ENCODE results near the gene GMPPB. TPM values are rescaled to one million over a fixed set of nuclear protein-coding genes. Genes with fewer than 3 reads are reported as not detected.

The GMPPB gene
- 14.9 to 22.0 TPM (median 20.4 TPM) in 5 replicates for total RNA-seq (2022; extraction: Qiagen RNA extraction)

GRCh38 chr3:49723628-49724551, at the start of gene GMPPB:
Gene GMPPB (minus strand): TSS chr3:49723951. CDS start chr3:49723726, 225 bp downstream.

DNA sequence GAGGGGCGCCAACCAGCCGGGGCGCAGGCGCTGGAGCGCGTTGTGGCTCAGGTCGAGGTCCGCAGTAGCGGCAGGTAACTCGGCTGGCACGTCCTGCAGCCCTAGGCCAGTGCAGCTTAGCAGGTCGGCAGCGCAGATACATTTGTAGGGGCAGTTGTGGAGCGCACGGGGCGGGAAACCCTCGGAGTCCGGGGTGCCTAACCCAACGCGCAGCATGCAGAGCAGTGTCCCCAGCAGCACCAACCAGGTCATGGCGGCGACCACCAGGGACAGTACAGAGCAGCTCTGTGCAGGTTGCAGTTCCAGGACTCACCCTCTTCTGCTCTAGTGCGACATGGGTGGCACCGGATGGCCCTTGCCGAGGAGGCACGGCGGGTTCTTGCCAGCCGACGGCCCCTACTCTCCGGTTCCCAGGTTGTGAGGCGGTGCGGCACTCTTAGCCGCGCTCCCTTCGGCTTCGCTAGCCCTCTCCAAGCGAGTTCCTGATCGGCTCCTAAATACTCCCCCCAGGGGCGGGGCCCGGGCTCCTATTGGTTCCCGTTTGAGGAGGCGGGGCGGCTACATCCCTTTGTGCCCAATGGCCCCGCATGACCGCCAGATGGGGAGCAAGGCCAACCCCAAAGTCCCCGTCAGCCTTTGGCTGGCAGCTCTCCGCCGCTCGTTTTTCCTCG, 4.4 kb downstream of the GMPPB start, which contains the start of gene AMIGO3:
TSS of gene AMIGO3 (minus strand) at position 471 of the 671 bp plus-strand sequence. CDS start at position 252, 219 bp downstream.

GRCh38 chr3:49689046-49689907, 34.5 kb downstream of the GMPPB start, which contains the start of the genes MST1 and RNF123:
Gene MST1 (minus strand): TSS chr3:49689474. CDS start chr3:49688691, 783 bp downstream.
Gene RNF123 (plus strand): TSS chr3:49689557. CDS start chr3:49691166, 1,609 bp downstream.

GRCh38 chr3:49673715-49674496, 49.8 kb downstream of the GMPPB start, which contains the start of gene APEH:
Gene APEH (plus strand): TSS chr3:49674351. CDS start chr3:49674402, 51 bp downstream.

Other genes starting within 250 kb of the GMPPB start
- 0.08 to 0.16 TPM (median 0.13 TPM) in 5 replicates for gene BSN, start 169.5 kb downstream of the GMPPB start, total RNA-seq (2022; extraction: Qiagen RNA extraction)
- 57.8 to 70.4 TPM (median 66.0 TPM) in 5 replicates for gene APEH, start 49.6 kb downstream of the GMPPB start, total RNA-seq (2022; extraction: Qiagen RNA extraction)
- 1.4 to 2.9 TPM (median 1.8 TPM) in 5 replicates for gene MST1, start 34.5 kb downstream of the GMPPB start, total RNA-seq (2022; extraction: Qiagen RNA extraction)
- 10.2 to 17.6 TPM (median 17.0 TPM) in 5 replicates for gene RNF123, start 34.4 kb downstream of the GMPPB start, total RNA-seq (2022; extraction: Qiagen RNA extraction)
- gene AMIGO3, start 4.3 kb downstream of the GMPPB start, total RNA-seq (2022; extraction: Qiagen RNA extraction), result 0.23 to 1.3 TPM (median 0.41 TPM) in 5 replicates
- 20.9 to 22.7 TPM (median 21.0 TPM) in 5 replicates for gene IP6K1, start 62.6 kb upstream of the GMPPB start, total RNA-seq (2022; extraction: Qiagen RNA extraction)
- 0.12 to 0.65 TPM (median 0.43 TPM) in 5 replicates for gene CDHR4, start 75.9 kb upstream of the GMPPB start, total RNA-seq (2022; extraction: Qiagen RNA extraction)
- gene INKA1, start 79.3 kb upstream of the GMPPB start, total RNA-seq (2022; extraction: Qiagen RNA extraction), result 1.6 to 2.3 TPM (median 2.1 TPM) in 5 replicates
- 0.38 to 0.74 TPM (median 0.64 TPM) in 5 replicates for gene UBA7, start 90.0 kb upstream of the GMPPB start, total RNA-seq (2022; extraction: Qiagen RNA extraction)
- 11.9 to 16.2 TPM (median 15.3 TPM) in 5 replicates for gene TRAIP, start 132.6 kb upstream of the GMPPB start, total RNA-seq (2022; extraction: Qiagen RNA extraction)
- gene CAMKV, start 146.0 kb upstream of the GMPPB start, total RNA-seq (2022; extraction: Qiagen RNA extraction), result 0.17 to 0.40 TPM (median 0.37 TPM) in 5 replicates
- 6.9 to 9.5 TPM (median 8.7 TPM) in 5 replicates for gene MST1R, start 179.9 kb upstream of the GMPPB start, total RNA-seq (2022; extraction: Qiagen RNA extraction)
- gene MON1A, start 205.9 kb upstream of the GMPPB start, total RNA-seq (2022; extraction: Qiagen RNA extraction), result 5.8 to 9.4 TPM (median 8.4 TPM) in 5 replicates
- 23.6 to 32.9 TPM (median 26.4 TPM) in 5 replicates for gene RBM6, start 216.2 kb upstream of the GMPPB start, total RNA-seq (2022; extraction: Qiagen RNA extraction)